B cell (primary cell): ENCODE results near the gene EPHB3.

Source experiments
- CTCF ChIP-seq: fragments of 200-600 bp; IDR thresholded peaks from one replicate; pipeline ENCODE4 v1.8.0; 2022; ENCODE audit warnings: antibody characterized with exemption, mild to moderate bottlenecking
- EZH2 ChIP-seq: IDR thresholded peaks from 2 replicates; pipeline ENCODE4 v1.6.1; 2012; ENCODE audit warnings: borderline replicate concordance, low read depth, mild to moderate bottlenecking, moderate library complexity, low read length; ENCODE audit not compliant: insufficient read depth, poor library complexity, severe bottlenecking

GRCh38 chr3:184559336-184559735, 2.2 kb upstream of the EPHB3 start:
- no peak for TF ChIP-seq CTCF
- TF ChIP-seq EZH2 = no peak
